Thyroid gland (tissue), 4 donors: ENCODE data around the gene OR6Y1. TPM values are rescaled to one million over a fixed set of nuclear protein-coding genes. Genes with fewer than 3 reads are reported as not detected.

ENCODE experiments used
- DNase-seq, 2 donors: peaks; one replicate each; pipeline ENCODE4 v3.0.0-alpha.2; 2019
- H3K27ac ChIP-seq, 3 donors: fragments of 200-600 bp; sonication (generic); 1 replicate in 2 of 3; 2 replicates in 1 of 3; pipeline ENCODE4 v1.5.1; 2016 to 2019; ENCODE audit warnings: mild to moderate bottlenecking in 1 of 3, moderate library complexity in 1 of 3
- H3K27me3 ChIP-seq: fragments of 200-600 bp; sonication (generic); one replicate; pipeline ENCODE4 v1.5.1; 2019
- H3K36me3 ChIP-seq, 2 donors: fragments of 200-600 bp; sonication (generic); one replicate each; pipeline ENCODE4 v1.5.1; 2016 to 2019
- H3K4me1 ChIP-seq, 2 donors: fragments of 200-600 bp; sonication (generic); one replicate each; pipeline ENCODE4 v1.5.1; 2017 to 2019
- H3K4me3 ChIP-seq, 3 donors: fragments of 200-600 bp; sonication (generic); replicated peaks in 1 of 3; 1 replicate in 2 of 3; 2 replicates in 1 of 3; pipeline ENCODE4 v1.5.1; 2016; ENCODE audit warnings: mild to moderate bottlenecking in 1 of 3
- H3K9me3 ChIP-seq: fragments of 200-600 bp; sonication (generic); one replicate; pipeline ENCODE4 v1.5.1; 2017
- POLR2A ChIP-seq, 2 donors: fragments of 450-650 bp; IDR thresholded peaks; one replicate each; pipeline ENCODE4 v1.6.1; 2017; ENCODE audit warnings: antibody characterized with exemption in 2 of 2, mild to moderate bottlenecking in 2 of 2, moderate library complexity in 1 of 2
- WGBS, 2 donors: methylation state at CpG; one replicate each; pipeline ENCODE4 v1.1.5; 2017; 5-methylcytosine and 5-hydroxymethylcytosine counted together
- intact Hi-C: fragments of 100-400 bp; cut with DNase I; formaldehyde crosslinking; loops from one replicate; pipeline ENCODE4 v1.15.1; 2023
- total RNA-seq, 4 donors: library from RNA; depleted of rRNA; stranded (reverse); fragments of >200 nt; gene quantifications; one replicate each; pipeline ENCODE4 v1.2.3, GENCODE V29; 2016
- TF ChIP-seq, protein P1 (sequence below), 6 experiments: fragments of 200-600 bp in 3 of 6; fragments of 450-650 bp in 3 of 6; sonication (generic) in 3 of 6; IDR thresholded peaks; one replicate each; pipeline ENCODE4 v1.5.1; 2016 to 2019; ENCODE audit warnings: antibody characterized with exemption in 6 of 6, mild to moderate bottlenecking in 2 of 6, inconsistent platforms in 1 of 6, moderate library complexity in 1 of 6

Gene OR6Y1, protein sequence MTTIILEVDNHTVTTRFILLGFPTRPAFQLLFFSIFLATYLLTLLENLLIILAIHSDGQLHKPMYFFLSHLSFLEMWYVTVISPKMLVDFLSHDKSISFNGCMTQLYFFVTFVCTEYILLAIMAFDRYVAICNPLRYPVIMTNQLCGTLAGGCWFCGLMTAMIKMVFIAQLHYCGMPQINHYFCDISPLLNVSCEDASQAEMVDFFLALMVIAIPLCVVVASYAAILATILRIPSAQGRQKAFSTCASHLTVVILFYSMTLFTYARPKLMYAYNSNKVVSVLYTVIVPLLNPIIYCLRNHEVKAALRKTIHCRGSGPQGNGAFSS
- total RNA-seq, result not detected

DNA sequence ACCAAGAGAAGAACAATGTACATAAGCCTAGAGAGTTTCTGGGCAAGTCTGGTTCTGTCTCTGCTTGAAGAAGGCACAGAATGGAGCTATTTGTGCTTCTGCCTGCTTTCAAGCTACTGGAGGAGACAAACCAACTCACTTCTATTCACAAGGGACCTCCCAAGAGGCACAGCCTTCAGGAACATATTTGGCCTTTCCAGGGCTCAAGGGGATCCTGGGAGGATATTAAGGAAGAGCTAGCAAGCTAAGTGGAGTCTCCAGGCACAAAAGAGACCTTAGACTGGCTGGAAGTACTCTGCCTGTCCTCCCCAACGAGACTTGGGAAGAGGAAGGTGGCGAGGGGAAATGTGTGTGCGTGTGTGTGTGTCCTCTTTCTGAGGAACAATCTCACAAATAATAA, at the start of gene OR6Y1:
OR6Y1 (minus strand) TSS at position 54 of the 400 bp plus-strand sequence. CDS start 6,300 bp downstream, outside the sequence.
- 73 to 86% methylated on average over 3 of the region's 3 CpGs for WGBS, 2 donors
- intact Hi-C loops, result no loop called here
- Histone ChIP-seq H3K27ac (no peak within 1 kb of the TSS), H3K27me3 (no peaks in the 10 kb centered on the region), H3K4me3 (no peak within 1 kb of the TSS), H3K4me1 (no peaks in the 10 kb centered on the region), H3K9me3 (no peaks in the 10 kb centered on the region), H3K36me3 (no peaks in the 10 kb centered on the region)
- no peak for DNase-seq
- TF ChIP-seq POLR2A (IDR thresholded peaks at IDR 0.05), result no peak
- TF ChIP-seq, protein P1, sequence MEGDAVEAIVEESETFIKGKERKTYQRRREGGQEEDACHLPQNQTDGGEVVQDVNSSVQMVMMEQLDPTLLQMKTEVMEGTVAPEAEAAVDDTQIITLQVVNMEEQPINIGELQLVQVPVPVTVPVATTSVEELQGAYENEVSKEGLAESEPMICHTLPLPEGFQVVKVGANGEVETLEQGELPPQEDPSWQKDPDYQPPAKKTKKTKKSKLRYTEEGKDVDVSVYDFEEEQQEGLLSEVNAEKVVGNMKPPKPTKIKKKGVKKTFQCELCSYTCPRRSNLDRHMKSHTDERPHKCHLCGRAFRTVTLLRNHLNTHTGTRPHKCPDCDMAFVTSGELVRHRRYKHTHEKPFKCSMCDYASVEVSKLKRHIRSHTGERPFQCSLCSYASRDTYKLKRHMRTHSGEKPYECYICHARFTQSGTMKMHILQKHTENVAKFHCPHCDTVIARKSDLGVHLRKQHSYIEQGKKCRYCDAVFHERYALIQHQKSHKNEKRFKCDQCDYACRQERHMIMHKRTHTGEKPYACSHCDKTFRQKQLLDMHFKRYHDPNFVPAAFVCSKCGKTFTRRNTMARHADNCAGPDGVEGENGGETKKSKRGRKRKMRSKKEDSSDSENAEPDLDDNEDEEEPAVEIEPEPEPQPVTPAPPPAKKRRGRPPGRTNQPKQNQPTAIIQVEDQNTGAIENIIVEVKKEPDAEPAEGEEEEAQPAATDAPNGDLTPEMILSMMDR (IDR thresholded peaks at IDR 0.05), result no peak

DNA sequence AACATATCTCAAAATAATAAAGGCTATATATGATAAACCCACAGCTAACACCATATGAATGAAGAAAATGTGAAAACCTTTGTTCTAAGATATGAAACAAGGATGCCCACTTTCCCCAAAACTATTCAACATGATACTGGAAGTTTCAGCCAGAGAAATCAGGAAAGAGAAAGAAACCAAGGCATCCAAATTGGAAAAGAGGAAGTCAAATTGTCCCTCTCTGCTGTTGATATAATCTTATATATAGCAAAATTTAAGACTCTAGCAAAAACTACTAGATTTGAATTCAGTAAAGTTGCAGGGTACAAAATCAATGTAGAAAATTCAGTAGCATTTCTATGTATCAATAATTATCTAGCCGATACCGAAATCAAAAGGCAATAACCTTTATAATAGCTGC, 46.5 kb upstream of the OR6Y1 start:
- TF ChIP-seq, protein P1 (IDR thresholded peaks at IDR 0.05), result no peak
- no peak for TF ChIP-seq POLR2A (IDR thresholded peaks at IDR 0.05)
- H3K27ac ChIP-seq, result no peak overlapping the region
- no peaks in the 10 kb centered on the region for H3K9me3 ChIP-seq
- no peak overlapping the region for H3K4me3 ChIP-seq
- no peak for DNase-seq
- H3K4me1 ChIP-seq, result no peaks in the 10 kb centered on the region
- intact Hi-C loops, result no loop called here
- H3K36me3 ChIP-seq, result no peaks in the 10 kb centered on the region
- H3K27me3 ChIP-seq, result no peaks in the 10 kb centered on the region
- 92 to 95% methylated on average over 2 of the region's 2 CpGs for WGBS, 2 donors

DNA sequence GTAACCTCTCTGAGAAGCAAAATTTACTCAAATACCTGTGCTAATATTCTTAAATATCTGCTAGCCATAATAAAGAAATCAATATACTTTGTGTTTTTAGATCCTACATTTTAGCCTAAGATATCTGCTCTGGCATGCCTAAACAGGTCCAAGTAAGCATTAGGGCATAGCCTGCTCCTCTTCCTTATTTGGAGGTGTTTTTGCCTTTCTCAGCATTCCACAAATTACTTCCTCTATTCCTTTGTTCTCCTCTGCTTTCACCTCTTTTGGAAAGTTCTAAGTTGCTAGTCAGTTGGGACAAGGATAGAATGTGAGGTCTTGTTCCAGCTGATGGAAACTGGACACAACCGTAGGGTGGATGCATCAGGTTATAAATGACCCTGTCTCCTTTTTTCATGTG, 32.7 kb upstream of the OR6Y1 start:
- 87 to 95% methylated on average over 1 of the region's 1 CpG for WGBS, 2 donors
- Histone ChIP-seq H3K4me1 (no peaks in the 10 kb centered on the region), H3K36me3 (no peaks in the 10 kb centered on the region), H3K9me3 (no peaks in the 10 kb centered on the region), H3K4me3 (no peak overlapping the region), H3K27ac (no peak overlapping the region), H3K27me3 (no peaks in the 10 kb centered on the region)
- no peak for TF ChIP-seq POLR2A (IDR thresholded peaks at IDR 0.05)
- TF ChIP-seq, protein P1 (IDR thresholded peaks at IDR 0.05), result no peak
- intact Hi-C loops, result no loop called here
- no peak for DNase-seq

DNA sequence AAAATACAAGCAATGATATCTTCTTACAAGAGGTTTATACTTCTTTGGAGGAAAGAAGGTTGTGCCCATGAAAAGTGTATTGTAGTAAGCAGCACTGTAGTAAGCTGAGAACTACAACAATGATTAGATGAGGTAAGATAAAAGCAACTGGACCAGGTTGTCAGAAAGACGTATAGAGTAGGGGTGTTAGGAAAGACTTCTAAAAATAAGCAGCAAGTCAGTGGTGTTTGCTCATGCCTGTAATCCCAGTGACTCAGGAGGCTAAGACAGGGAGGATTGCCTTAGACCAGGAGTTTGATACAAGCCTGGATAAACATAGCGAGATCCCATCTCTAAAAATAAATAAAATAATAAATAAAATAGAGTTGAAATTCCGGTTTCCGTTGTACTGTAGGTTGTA, 29.8 kb upstream of the OR6Y1 start:
- TF ChIP-seq, protein P1 (IDR thresholded peaks at IDR 0.05), result no peak
- TF ChIP-seq POLR2A (IDR thresholded peaks at IDR 0.05), result no peak
- Histone ChIP-seq H3K36me3 (no peaks in the 10 kb centered on the region), H3K4me1 (no peaks in the 10 kb centered on the region), H3K4me3 (no peak overlapping the region), H3K9me3 (no peaks in the 10 kb centered on the region), H3K27me3 (no peaks in the 10 kb centered on the region), H3K27ac (no peak overlapping the region)
- 77 to 78% methylated on average over 4 of the region's 4 CpGs for WGBS, 2 donors
- no peak for DNase-seq
- intact Hi-C loops, result no loop called here

DNA sequence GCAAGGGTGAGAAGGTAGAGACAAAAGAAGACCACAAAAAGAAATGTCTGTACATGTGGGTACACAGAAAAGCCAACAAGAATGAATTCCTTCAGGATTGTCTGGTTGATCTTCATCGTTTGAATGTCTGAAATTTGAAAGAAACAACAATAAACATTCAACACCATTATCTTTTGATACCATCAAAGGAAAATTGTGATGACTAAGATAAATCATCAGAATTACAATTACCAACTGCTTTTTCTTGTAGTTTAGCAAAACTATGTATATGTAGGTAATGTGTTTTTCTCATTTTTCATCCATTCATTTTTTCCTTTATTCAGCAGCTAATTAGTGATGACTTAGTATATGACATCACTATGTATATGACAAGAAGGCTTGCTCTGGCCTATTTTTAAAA, 25.5 kb upstream of the OR6Y1 start, which contains the start of gene OR10X1:
OR10X1 (minus strand) TSS at position 167 of the 400 bp plus-strand sequence; CDS start at position 167, 0 bp downstream.
- no peaks in the 10 kb centered on the region for H3K27me3 ChIP-seq
- no peaks in the 10 kb centered on the region for H3K4me1 ChIP-seq
- DNase-seq, result no peak
- no peak within 1 kb of the TSS for H3K4me3 ChIP-seq
- 78 to 88% methylated on average over 1 of the region's 1 CpG for whole genome bisulfite sequencing, 2 donors
- no peaks in the 10 kb centered on the region for H3K36me3 ChIP-seq
- intact Hi-C loops, result no loop called here
- no peak within 1 kb of the TSS for H3K27ac ChIP-seq
- no peaks in the 10 kb centered on the region for H3K9me3 ChIP-seq
- no peak for TF ChIP-seq POLR2A (IDR thresholded peaks at IDR 0.05)
- TF ChIP-seq, protein P1 (IDR thresholded peaks at IDR 0.05), result no peak
